ENCODE data around the gene SLC46A2.

The SLC46A2 gene

DNA sequence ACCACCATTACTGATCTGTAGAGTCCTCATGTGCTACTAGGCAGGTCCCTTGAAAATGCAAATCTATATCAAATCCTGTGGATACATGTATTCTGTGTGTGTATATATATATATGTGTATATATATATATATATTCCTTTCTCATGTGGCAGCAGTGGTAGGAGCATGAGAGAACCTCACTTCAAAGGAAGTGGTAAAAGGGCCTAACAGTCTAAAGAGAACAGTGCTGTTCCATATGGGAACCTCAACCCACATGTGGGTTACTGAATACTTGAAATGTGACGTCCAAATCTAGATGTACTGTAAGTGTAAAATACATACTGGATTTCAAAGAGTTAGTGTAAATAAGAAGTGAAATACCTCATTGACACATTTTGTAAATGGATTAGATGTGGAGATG is 5.4 kb downstream of the SLC46A2 start:
- no peak for DNase-seq (ENCODE audit: low read depth, low spot score)

DNA sequence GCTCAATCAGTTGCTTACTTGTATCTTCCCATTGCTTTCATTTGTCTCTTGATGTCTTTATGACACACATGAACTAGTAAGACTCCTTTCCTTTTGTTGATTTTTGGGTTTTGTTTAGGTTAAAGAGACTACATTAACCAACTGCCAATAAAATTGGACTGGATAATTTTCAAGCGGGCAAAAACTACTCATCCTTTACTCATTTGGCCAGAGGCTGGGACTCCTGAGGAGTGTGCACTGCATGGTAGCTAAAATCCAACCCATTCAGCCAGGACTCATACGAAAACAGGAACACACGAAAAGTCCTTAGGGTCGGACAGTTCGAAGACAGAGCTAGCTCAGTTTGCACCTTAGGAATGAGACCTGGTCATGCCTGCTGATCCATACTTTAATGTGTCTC is 6.0 kb downstream of the SLC46A2 start:
- DNase-seq (ENCODE audit: low read depth, low spot score) = no peak

DNA sequence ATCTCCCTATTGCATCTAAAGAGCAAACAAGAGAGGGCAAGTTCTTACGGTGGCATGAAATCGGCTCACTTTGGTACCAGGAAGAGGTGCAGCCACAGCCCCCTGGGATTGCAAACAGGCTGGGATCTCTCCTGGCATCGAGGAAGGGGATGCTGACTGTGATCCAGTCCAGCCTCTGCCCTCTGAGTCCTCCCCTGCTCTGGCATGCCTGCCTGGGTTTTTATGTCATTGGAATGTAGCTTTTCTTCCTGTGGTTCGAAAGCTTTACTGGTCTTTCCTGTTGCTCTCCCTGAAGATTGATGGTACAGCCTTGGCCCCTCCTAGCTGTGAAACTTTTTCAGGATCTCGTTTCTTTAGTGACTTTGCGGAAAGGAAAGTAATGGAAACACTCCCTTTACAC is 6.6 kb downstream of the SLC46A2 start:
- no peak for DNase-seq (ENCODE audit: low read depth, low spot score)

DNA sequence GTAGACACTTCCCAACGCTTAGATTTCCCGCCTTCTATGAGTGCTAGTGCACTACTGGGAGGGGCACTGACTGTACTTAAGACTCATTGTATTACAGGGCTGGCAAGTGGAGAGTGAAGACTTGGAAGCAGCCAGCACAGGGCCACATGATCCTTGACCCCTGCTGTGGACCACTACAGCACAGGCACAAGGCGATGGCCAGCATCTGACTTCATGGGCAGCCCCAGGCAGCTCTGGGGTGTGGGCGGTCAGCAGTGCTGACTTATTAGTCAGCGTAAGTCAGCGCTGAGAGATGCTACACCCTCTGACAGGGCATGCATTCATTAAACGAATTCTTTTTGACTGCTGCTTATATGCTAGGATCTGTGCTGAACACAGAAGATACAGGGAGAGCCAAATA is 9.3 kb downstream of the SLC46A2 start:
- no peak for DNase-seq (ENCODE audit: low read depth, low spot score)

- no peak for DNase-seq (ENCODE audit: low read depth, low spot score)
Observed at GRCh38 chr9:112880650-112881049, 10.0 kb downstream of the SLC46A2 start.

DNA sequence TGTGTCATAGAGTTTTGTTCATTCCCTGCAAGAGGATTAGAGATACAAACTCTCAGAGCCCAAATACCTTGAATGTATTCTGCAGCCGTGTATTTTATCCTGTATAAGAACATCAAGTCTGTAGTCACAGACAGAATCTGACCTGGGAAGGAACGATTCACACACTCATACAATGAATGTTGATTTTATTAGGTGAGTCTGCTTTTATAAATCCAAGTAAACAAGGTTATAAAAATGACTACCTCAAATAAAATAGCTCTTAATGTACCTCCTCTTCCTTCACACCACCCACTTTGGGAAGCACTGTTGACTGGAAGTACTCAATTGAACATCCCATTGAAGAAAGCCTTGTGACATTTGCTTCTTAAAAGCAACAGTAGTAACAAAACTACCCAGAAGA is 11.9 kb downstream of the SLC46A2 start:
- no peak for DNase-seq (ENCODE audit: low read depth, low spot score)

DNA sequence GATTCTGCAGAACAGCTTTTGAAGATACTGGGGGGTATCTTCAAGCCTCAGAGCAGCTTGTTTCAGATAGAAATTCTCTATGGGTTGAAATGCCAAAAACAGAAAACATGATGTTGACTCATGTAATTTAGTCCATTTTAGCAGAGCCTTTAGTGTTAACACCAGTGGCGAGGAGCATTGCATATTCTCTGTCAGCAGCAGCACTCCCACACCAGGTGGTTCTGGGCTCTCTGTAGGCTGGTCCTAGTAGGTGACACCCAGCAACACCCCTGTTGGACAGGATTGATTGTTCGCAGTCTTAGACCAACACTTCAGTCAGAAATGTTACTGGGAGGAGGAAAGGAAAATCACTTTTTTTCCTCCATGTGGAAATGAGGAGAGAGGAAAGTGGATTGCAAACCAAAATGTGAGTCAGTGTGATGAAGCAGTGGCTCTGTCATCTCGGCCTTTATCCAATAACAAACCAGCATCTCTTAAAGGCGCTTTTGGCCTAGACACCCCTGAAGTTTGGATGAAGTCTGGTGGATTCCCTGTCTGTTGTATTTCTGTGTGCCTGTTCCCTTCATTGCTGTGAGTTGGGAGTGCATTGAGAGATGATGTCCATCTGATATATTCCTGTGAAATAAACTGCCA is 16.8 kb downstream of the SLC46A2 start:
- no peak for DNase-seq (ENCODE audit: low read depth, low spot score)

- DNase-seq (ENCODE audit: low read depth, low spot score) = no peak
Observed at GRCh38 chr9:112872019-112872418, 18.7 kb downstream of the SLC46A2 start.

GRCh38 chr9:112870556-112870955 is 20.1 kb downstream of the SLC46A2 start:
- no peak for DNase-seq (ENCODE audit: low read depth, low spot score)

DNA sequence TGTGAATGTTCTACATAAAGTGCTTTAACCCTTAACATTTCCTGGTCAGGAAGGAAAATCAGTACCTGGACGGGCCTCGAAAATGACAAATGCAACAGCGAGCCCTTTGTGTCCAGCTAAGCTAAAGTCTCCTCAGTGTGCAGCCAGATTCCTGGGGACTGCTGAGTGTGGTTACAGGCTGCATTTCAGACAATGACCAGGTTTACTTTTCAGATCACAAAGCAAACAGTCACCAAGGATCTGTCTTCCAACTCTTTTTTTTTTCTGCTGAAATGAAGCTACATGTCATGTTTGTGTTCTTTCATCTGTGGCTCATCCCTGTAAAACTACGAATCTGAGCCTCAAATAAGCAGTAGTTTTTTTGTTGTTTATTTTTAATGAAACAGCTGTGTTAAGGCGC is 20.8 kb downstream of the SLC46A2 start:
- DNase-seq (ENCODE audit: low read depth, low spot score) = no peak

DNA sequence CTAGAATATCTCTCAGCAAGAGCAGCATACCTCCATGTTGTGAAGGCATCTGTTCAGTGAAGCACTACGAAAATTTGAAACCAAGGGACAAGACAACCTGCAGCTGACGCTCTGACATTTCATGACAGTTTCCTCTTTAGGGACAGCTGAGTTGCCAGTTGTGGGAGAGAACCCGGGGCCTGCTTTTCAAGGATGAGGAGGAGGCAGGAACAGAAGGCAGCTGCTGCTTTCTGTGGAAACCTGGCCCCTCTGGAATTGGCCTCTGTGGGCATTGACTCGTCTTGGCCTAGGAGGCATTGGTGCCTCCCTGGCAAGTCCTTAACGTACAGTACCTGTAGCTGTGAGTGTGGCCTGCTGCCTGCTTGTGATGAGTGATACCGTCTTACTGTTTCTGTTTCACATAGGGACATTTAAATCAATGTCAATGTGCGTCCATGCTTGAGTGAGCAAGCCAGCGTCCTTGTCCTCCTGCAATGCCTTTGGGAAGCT is 21.6 kb downstream of the SLC46A2 start:
- DNase-seq (ENCODE audit: low read depth, low spot score) = no peak

GRCh38 chr9:112868461-112868860 is 22.2 kb downstream of the SLC46A2 start:
- no peak for DNase-seq (ENCODE audit: low read depth, low spot score)

GRCh38 chr9:112867275-112867991 is 23.2 kb downstream of the SLC46A2 start:
- DNase-seq (ENCODE audit: low read depth, low spot score) = no peak

DNA sequence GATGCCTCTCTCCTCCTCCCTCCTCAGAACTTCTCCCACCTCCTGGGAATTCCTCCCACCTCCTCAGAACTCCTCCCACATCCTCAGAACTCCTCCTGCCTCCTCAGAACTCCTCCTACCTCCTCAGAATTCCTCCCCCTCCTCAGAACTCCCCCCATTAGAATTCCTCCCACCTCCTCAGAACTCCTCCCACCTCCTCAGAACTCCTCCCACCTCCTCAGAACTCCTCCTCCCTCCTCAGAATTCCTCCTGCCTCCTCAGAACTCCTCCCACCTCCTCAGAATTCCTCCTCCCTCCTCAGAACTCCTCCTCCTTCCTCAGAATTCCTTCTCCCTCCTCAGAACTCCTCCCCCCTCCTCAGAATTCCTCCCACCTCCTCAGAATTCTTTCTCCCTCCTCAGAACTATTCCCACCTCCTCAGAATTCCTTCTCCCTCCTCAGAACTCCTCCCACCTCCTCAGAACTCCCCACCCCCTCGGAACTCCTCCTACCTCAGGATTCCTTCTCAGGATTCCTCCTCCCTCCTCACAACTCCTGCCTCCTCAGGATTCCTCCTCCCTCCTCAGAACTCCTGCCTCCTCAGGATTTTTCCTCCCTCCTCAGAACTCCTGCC is 23.9 kb downstream of the SLC46A2 start:
- no peak for DNase-seq (ENCODE audit: low read depth, low spot score)

GRCh38 chr9:112864982-112865381 is 25.7 kb downstream of the SLC46A2 start:
- DNase-seq (ENCODE audit: low read depth, low spot score) = no peak

DNA sequence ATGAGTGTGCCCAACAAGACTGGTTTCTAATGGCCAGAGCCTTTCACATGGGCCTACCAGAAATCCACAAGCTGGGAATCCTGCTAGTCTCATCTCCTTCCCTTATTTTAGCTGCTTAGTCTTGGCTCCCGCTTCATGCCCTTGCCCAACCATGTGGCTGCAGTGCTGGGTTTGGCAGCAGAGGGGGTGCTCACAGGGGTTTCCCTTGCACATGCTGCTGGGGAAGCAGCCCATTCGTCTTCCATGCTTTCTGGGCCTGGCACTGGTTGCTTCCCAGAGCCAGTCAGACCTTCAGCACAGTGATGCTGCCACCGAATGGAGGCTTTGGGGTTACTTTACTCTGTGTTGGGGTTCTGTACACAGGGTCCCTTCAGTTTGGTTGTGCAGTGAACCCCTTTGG is 26.3 kb downstream of the SLC46A2 start:
- no peak for DNase-seq (ENCODE audit: low read depth, low spot score)

- DNase-seq (ENCODE audit: low read depth, low spot score) = no peak
Observed at GRCh38 chr9:112863746-112864145, 26.9 kb downstream of the SLC46A2 start.

GRCh38 chr9:112863214-112863613 is 27.5 kb downstream of the SLC46A2 start:
- DNase-seq (ENCODE audit: low read depth, low spot score) = no peak

DNA sequence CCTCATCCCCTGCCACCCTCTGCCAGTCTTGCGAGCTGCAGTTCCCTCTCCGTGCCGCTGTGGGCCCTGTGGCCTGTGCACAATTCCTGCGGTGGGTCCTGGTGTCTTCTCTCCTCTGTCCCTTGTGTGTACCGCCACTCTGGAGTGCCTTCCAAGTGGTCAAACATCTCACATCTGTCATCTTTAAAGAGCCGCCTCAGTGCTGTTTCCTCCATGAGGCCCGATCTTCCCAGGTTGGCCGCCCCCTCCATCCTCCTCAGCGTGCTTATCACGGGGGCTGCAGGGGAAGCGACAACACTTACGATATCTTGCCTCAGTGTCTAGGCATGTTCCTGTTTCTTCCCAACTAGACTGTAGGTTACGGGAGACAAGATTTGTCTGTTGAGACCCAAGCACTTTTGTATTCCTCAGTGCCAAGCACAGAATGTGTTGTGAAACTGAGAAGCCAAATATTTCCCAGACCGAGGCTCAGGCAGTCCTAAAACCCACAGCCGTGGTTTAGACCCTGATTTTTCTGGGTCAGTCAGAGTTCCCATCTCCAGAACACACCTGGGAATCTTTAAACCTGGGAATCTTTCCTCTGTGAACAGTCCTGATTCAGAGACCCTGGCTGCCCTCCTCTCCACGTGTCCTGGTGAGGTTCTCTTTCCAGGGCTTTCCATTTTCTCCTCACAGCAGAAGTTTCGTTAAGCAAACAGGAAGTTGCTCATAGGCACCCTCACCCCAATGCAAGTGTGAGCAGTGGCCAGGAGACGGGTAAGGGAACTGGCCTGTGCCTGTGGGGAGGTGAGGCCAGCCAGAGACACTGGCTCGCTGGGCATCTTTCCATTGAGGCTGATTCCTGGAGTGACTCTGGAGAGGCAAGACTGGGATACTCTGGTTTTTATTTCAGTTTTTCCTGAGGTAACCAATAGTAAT is 28.8 kb downstream of the SLC46A2 start:
- no peak for DNase-seq (ENCODE audit: low read depth, low spot score)

DNA sequence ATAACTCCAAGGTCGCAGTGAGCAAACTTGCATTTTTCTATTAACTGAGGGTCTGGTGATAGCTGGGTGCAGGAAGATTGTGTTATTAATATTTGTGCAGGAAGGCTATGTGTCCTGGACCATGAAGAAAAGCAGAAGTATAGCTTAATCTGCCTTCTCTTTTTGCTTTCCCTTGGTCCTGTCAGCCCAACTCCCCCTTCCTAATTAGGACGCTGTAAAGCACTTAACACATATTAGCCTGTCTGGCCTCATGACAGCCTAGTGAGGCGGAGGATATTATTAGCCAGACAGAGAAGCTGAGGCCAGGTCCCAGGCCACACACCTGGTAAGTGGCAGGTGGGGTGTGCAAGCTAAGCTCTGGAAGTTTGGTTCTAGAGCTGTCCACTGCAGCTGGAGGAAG is 29.5 kb downstream of the SLC46A2 start:
- DNase-seq (ENCODE audit: low read depth, low spot score) = no peak

GRCh38 chr9:112860451-112860850 is 30.2 kb downstream of the SLC46A2 start:
- no peak for DNase-seq (ENCODE audit: low read depth, low spot score)

DNA sequence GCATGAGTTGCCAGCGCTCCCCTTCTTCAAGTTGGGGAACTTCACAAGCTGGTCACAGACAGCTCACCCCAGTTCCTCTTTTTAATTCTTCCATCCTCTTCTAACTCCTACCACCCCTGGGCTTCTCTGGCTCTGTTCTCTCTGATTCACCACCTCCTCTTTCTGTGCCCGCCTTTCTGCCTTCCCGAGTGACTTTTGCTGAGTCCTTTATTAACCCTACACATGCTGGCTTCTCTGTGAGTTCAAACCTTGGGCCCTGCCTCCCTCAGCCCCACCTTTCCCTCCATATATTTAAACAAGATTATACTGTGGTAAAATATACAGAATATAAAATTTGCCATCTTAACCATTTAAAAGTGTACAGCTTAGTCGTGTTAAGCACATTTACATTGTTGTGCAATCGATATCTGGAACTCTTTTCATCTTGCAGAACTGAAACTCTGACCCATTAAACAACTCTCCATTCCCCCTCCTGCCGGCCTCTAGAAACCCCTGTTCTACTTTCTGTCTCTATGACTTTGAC is 32.0 kb downstream of the SLC46A2 start:
- no peak for DNase-seq (ENCODE audit: low read depth, low spot score)
